Activated CD4-positive, alpha-beta memory T cell treated with anti-CD3 and anti-CD28 coated beads, Interleukin-2, amount 10 ng/mL, durations not matched to agents 7 days and 5 days (primary cell): ENCODE data around the gene OR5AU1. TPM values are rescaled to one million over a fixed set of nuclear protein-coding genes. Genes with fewer than 3 reads are reported as not detected.
"Not testable (repeated sequence)": the region's sequence is repeated elsewhere in the genome, so short reads cannot be mapped to it uniquely, and the experiment has no call there.

Source experiments
- CTCF ChIA-PET: fragments of 350-600 bp; sonication (Branson Sonifier 250); formaldehyde crosslinking; loops from one replicate; lab custom pipeline; 2021; ENCODE audit warnings: antibody characterized with exemption, inconsistent platforms; lab: Charles Lee
- POLR2A ChIA-PET: fragments of 350-600 bp; sonication (Branson Sonifier 250); formaldehyde crosslinking; loops from one replicate; lab custom pipeline; 2021; ENCODE audit warnings: antibody characterized with exemption; lab: Charles Lee
- DNase-seq: peaks from one replicate; pipeline ENCODE4 v3.0.0-alpha.2; 2020
- H3K27ac Mint-ChIP-seq: one replicate; pipeline ENCODE4 v1.8.0; 2021; ENCODE audit warnings: mild to moderate bottlenecking, mixed read lengths
- H3K27me3 Mint-ChIP-seq: one replicate; pipeline ENCODE4 v1.8.0; 2021; ENCODE audit warnings: mixed read lengths
- H3K36me3 Mint-ChIP-seq: one replicate; pipeline ENCODE4 v1.8.0; 2021; ENCODE audit warnings: low read depth, mixed read lengths
- H3K4me1 Mint-ChIP-seq: one replicate; pipeline ENCODE4 v1.8.0; 2021; ENCODE audit warnings: mixed read lengths
- H3K4me3 Mint-ChIP-seq: one replicate; pipeline ENCODE4 v1.8.0; 2021; ENCODE audit warnings: mild to moderate bottlenecking, mixed read lengths
- H3K9me3 Mint-ChIP-seq: one replicate; pipeline ENCODE4 v1.8.0; 2021; ENCODE audit warnings: mixed read lengths
- total RNA-seq, 2 experiments: library from RNA; stranded (reverse); gene quantifications; one replicate each; pipeline ENCODE4 v1.2.3, GENCODE V29; 2021

Gene OR5AU1
- total RNA-seq, 2 experiments from 2014 or later: not detected

DNA sequence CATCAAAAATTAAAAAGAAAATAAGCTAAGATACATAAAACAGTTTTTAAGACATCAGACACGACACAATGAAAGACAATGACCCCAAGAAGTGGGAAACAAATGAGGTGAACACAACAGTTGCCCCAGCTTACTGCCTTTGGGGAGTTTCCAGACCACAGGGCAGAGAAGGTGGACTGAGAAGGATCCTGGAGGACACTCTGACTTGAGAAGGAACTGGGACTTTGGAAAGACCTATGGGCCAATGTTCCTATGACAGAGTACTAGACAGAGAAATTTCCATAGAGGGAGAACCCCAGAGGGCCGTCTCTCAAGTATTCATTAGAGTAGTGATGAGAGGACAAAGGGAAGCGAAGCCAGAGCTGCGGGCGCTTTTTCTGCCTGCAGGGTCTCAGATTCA lies 6.2 kb upstream of the OR5AU1 start:
- Mint-ChIP-seq H3K36me3 (no peaks in the 10 kb centered on the region), H3K4me3 (no peak overlapping the region), H3K27me3 (peaks cover 29% of the 10 kb centered on the region), H3K4me1 (no peaks in the 10 kb centered on the region), H3K9me3 (no peaks in the 10 kb centered on the region), H3K27ac (no peak overlapping the region)
- CTCF ChIA-PET: no interaction called here
- DNase-seq: no peak
- POLR2A ChIA-PET: no interaction called here

- ChIA-PET POLR2A (no interaction called here), CTCF (no interaction called here)
- no peak for DNase-seq
- Mint-ChIP-seq H3K27ac (no peak overlapping the region), H3K4me1 (no peaks in the 10 kb centered on the region), H3K9me3 (no peaks in the 10 kb centered on the region), H3K27me3 (peaks cover 29% of the 10 kb centered on the region), H3K4me3 (no peak overlapping the region), H3K36me3 (no peaks in the 10 kb centered on the region)
Observed at GRCh38 chr14:21160061-21160610, 4.3 kb upstream of the OR5AU1 start.

DNA sequence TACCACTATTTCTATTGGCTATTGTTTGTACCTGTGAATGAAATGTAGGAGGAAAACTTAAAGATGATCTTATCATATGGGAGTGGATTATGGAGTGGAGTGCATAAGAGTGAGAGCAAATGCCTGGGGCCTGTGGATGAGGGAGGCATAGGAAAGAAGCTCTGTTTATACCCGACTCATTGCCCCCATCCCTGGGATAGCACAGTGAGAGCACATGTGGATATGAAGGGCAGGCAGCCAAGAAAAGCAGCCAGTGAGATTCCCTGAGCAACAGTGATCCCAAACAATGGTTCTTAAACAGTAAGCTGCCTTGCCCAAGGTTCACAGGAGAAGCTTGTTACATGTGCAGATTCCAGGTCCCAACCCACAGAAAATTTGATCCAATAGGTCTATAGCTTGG lies 2.3 kb upstream of the OR5AU1 start:
- CTCF ChIA-PET, POLR2A ChIA-PET, H3K9me3 Mint-ChIP-seq, H3K27ac Mint-ChIP-seq, H3K4me1 Mint-ChIP-seq, H3K36me3 Mint-ChIP-seq, H3K4me3 Mint-ChIP-seq, DNase-seq: not testable (repeated sequence)
- H3K27me3 Mint-ChIP-seq: peaks cover 30% of the 10 kb centered on the region

- H3K4me1 Mint-ChIP-seq: no peaks in the 10 kb centered on the region
- H3K9me3 Mint-ChIP-seq: peaks cover 2% of the 10 kb centered on the region
- no peak overlapping the region for H3K27ac Mint-ChIP-seq
- H3K27me3 Mint-ChIP-seq: peaks cover 11% of the 10 kb centered on the region
- no peak overlapping the region for H3K4me3 Mint-ChIP-seq
- no peak for DNase-seq
- ChIA-PET POLR2A (no interaction called here), CTCF (no interaction called here)
- no peaks in the 10 kb centered on the region for H3K36me3 Mint-ChIP-seq
Observed at GRCh38 chr14:21149641-21150367, 6.1 kb downstream of the OR5AU1 start.

GRCh38 chr14:21145437-21145836 lies 10.4 kb downstream of the OR5AU1 start:
- Mint-ChIP-seq H3K4me3 (no peak overlapping the region), H3K27ac (no peak overlapping the region), H3K9me3 (peaks cover 3% of the 10 kb centered on the region), H3K4me1 (no peaks in the 10 kb centered on the region), H3K27me3 (peaks cover 14% of the 10 kb centered on the region), H3K36me3 (no peaks in the 10 kb centered on the region)
- CTCF ChIA-PET: no interaction called here
- POLR2A ChIA-PET: no interaction called here
- no peak for DNase-seq

DNA sequence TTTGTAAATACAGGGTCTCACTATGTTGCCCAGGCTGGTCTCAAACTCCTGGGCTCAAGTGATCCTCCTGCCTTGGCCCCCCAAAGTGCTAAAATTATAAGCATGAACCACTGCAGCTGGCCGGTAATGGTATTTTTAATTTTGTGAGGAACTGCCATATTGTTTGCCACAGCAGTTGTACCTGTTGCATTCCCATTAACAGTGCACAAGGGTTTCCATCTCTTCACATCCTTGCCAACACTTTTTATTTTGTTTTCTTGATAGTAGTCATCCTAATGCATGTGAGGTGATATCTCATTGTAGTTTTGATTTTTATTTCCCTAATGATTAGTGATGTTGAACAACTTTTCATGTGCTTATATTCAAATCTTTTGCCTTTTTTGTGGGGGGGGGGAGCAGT lies 13.5 kb downstream of the OR5AU1 start:
- CTCF ChIA-PET: no interaction called here
- no peak for DNase-seq
- POLR2A ChIA-PET: no interaction called here
- H3K36me3 Mint-ChIP-seq: no peaks in the 10 kb centered on the region
- H3K27me3 Mint-ChIP-seq: peaks cover 8% of the 10 kb centered on the region
- no peak overlapping the region for H3K27ac Mint-ChIP-seq
- H3K4me3 Mint-ChIP-seq: no peak overlapping the region
- peaks cover 3% of the 10 kb centered on the region for H3K9me3 Mint-ChIP-seq
- H3K4me1 Mint-ChIP-seq: no peaks in the 10 kb centered on the region

DNA sequence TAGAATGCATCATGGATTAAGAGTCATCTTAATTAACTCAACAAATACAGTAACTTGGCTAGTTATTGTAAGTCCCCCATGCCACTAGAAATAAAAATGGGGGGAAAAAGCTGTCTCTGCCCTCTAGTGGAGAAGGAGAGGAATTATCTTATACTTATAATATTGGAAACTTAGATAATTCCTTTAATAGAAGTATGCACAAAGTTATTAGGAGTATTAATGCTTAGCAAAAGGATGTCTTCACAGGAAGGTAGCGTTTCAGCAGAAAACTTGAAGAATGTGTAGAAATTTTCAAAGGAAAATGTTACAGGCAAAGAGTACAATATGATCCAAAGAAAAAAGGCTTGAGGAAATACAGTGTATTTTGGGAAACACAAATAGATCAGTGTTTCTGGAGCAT lies 19.8 kb downstream of the OR5AU1 start:
- ChIA-PET CTCF (interaction anchor here (0.8 to 3.8 kb wide), 7 partner anchors 9 to 121 kb away, joined by 3 to 13 read pairs (median 4); no protein-coding TSS in a partner anchor), POLR2A (no interaction called here)
- no peaks in the 10 kb centered on the region for H3K9me3 Mint-ChIP-seq
- H3K36me3 Mint-ChIP-seq: no peaks in the 10 kb centered on the region
- no peak overlapping the region for H3K27ac Mint-ChIP-seq
- H3K27me3 Mint-ChIP-seq: peaks cover 4% of the 10 kb centered on the region
- no peak overlapping the region for H3K4me3 Mint-ChIP-seq
- DNase-seq: no peak
- no peaks in the 10 kb centered on the region for H3K4me1 Mint-ChIP-seq

GRCh38 chr14:21133901-21134300 lies 22.0 kb downstream of the OR5AU1 start:
- H3K27ac Mint-ChIP-seq: no peak overlapping the region
- no peaks in the 10 kb centered on the region for H3K9me3 Mint-ChIP-seq
- ChIA-PET CTCF (interaction anchor here (1.0 kb wide), 1 partner anchor 119 kb away, joined by 3 read pairs; no protein-coding TSS in a partner anchor), POLR2A (no interaction called here)
- peaks cover 7% of the 10 kb centered on the region for H3K27me3 Mint-ChIP-seq
- no peaks in the 10 kb centered on the region for H3K4me1 Mint-ChIP-seq
- H3K4me3 Mint-ChIP-seq: no peak overlapping the region
- DNase-seq: no peak
- H3K36me3 Mint-ChIP-seq: no peaks in the 10 kb centered on the region

- POLR2A ChIA-PET: no interaction called here
Observed at GRCh38 chr14:21123429-21123828, 32.4 kb downstream of the OR5AU1 start.

GRCh38 chr14:21121122-21121521 lies 34.7 kb downstream of the OR5AU1 start:
- no peak for DNase-seq
- Mint-ChIP-seq H3K4me3 (no peak overlapping the region), H3K9me3 (peaks cover 2% of the 10 kb centered on the region), H3K27me3 (peaks cover 13% of the 10 kb centered on the region), H3K4me1 (peaks cover 11% of the 10 kb centered on the region), H3K36me3 (peaks cover 3% of the 10 kb centered on the region), H3K27ac (no peak overlapping the region)
- ChIA-PET CTCF (no interaction called here), POLR2A (no interaction called here)

More at GRCh38 chr14:21123429-21123828, 32.4 kb downstream of the OR5AU1 start:
- peaks cover 27% of the 10 kb centered on the region for H3K27me3 Mint-ChIP-seq
- peaks cover 3% of the 10 kb centered on the region for H3K36me3 Mint-ChIP-seq
- no peak for DNase-seq
- CTCF ChIA-PET: interaction anchor here (1.2 to 3.4 kb wide), 5 partner anchors 13 to 108 kb away, joined by 3 to 13 read pairs (median 5); no protein-coding TSS in a partner anchor
- H3K27ac Mint-ChIP-seq: no peak overlapping the region
- H3K9me3 Mint-ChIP-seq: peaks cover 2% of the 10 kb centered on the region
- H3K4me1 Mint-ChIP-seq: peaks cover 11% of the 10 kb centered on the region
- no peak overlapping the region for H3K4me3 Mint-ChIP-seq

DNA sequence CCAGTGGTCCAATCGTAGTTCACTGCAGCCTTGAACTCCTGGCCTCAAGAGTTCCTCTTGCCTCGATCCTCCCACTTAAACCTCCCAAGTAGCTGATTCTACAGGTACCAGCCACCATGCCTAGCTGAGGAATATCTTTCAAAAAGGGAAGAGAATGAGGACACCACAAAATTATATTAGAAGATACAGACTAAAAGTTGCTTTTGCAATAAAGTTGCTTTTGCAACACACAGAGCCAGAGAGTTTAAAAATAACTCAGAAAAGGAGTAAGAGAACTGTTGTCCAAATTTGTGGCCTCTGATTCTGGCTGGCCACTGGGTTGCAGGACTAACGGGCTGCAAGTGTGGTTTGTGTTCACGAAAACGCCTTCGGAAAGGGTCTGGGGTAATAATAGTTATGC lies 35.2 kb downstream of the OR5AU1 start:
- POLR2A ChIA-PET: no interaction called here
- H3K36me3 Mint-ChIP-seq: peaks cover 3% of the 10 kb centered on the region
- no peak for DNase-seq
- peaks cover 11% of the 10 kb centered on the region for H3K4me1 Mint-ChIP-seq
- peaks cover 2% of the 10 kb centered on the region for H3K9me3 Mint-ChIP-seq
- H3K27me3 Mint-ChIP-seq: peaks cover 9% of the 10 kb centered on the region
- H3K27ac Mint-ChIP-seq: no peak overlapping the region
- CTCF ChIA-PET: no interaction called here
- no peak overlapping the region for H3K4me3 Mint-ChIP-seq

DNA sequence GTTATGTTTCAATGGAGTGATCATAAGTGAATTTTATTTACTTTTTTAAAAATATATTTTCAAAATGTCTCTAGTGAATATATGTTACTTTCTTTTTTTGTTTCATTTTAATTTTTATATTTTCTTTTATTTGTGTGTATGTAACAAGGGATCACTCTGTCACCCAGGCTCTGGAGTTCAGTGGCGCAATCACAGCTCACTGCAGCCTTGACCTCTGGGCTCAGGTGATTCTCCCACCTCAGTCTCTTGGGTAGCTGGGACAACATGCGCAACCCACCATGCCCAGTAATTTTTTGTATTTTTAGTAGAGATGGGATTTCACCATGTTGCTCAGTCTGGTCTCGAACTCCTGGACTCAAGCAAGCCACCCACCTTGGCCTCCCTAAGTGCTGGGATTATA lies 36.9 kb downstream of the OR5AU1 start:
- DNase-seq: no peak
- Mint-ChIP-seq H3K9me3 (no peaks in the 10 kb centered on the region), H3K36me3 (no peaks in the 10 kb centered on the region), H3K4me3 (no peak overlapping the region), H3K27ac (no peak overlapping the region), H3K27me3 (peaks cover 7% of the 10 kb centered on the region), H3K4me1 (peaks cover 11% of the 10 kb centered on the region)
- POLR2A ChIA-PET: no interaction called here
- CTCF ChIA-PET: no interaction called here

DNA sequence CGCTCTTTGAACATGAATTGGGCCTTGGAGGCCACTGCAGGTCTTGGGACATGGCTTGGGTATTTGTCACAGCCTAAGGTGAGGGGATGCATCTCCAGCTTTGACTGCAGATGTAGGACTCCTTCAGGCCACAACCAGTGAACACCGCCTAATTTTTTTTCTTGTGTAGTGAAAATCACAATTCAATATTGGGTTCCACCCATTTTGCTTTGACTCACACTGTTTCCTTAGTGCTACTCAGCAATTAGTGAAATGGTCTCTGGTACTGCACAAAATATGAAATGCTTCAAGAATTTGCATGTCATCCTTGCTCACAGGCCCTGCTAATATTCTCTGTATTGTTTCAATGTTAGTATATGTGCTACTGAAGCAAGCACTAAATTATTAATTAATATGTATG lies 42.5 kb downstream of the OR5AU1 start:
- H3K9me3 Mint-ChIP-seq: no peaks in the 10 kb centered on the region
- peaks cover 23% of the 10 kb centered on the region for H3K4me1 Mint-ChIP-seq
- POLR2A ChIA-PET: interaction anchor here (1.0 to 2.9 kb wide), 2 partner anchors 9 to 10 kb away, joined by 3 to 8 read pairs; no protein-coding TSS in a partner anchor
- H3K27me3 Mint-ChIP-seq: peaks cover 3% of the 10 kb centered on the region
- H3K36me3 Mint-ChIP-seq: no peaks in the 10 kb centered on the region
- no peak overlapping the region for H3K27ac Mint-ChIP-seq
- no peak for DNase-seq
- H3K4me3 Mint-ChIP-seq: no peak overlapping the region
- CTCF ChIA-PET: interaction anchor here (2.3 kb wide), 1 partner anchor 9 kb away, joined by 9 read pairs; no protein-coding TSS in a partner anchor
